ENCODE data around the gene NFATC1. TPM values are rescaled to one million over a fixed set of nuclear protein-coding genes. Genes with fewer than 3 reads are reported as not detected.
A peak's percentile ranks its signal among the peaks of the same experiment; 100 is the strongest.

The NFATC1 gene
- total RNA-seq, 2 donors from 2014 or later: 27.6 to 40.8 TPM

- ATAC-seq (ENCODE audit: insufficient number of reproducible peaks, low FRiP score, low read depth): no peak
- H3K4me3 ChIP-seq: peak overlapping the region; percentile 41
- H3K27ac ChIP-seq: peak overlapping the region in 1 of 2 donors; percentile 17
- H3K36me3 ChIP-seq: peaks cover 7% of the 10 kb centered on the region
- H3K27me3 ChIP-seq (replicated peaks; ENCODE audit: insufficient read depth): no peaks in the 10 kb centered on the region
- H3K9me3 ChIP-seq: no peaks in the 10 kb centered on the region
- H3K4me1 ChIP-seq (ENCODE audit: control insufficient read depth in 1 of 2, low read depth in 2 of 2): peaks cover 12 to 32% of the 10 kb centered on the region in 2 donors
- no peak for TF ChIP-seq CTCF (IDR thresholded peaks at IDR 0.05)
- DNase-seq (ENCODE audit: low spot score): no peak
Observed at GRCh38 chr18:79405781-79406575, 10.2 kb downstream of the NFATC1 start.

- H3K9me3 ChIP-seq: no peaks in the 10 kb centered on the region
- no peak overlapping the region for H3K27ac ChIP-seq
- no peak for ATAC-seq (ENCODE audit: insufficient number of reproducible peaks, low FRiP score, low read depth)
- H3K4me3 ChIP-seq: no peak overlapping the region
- TF ChIP-seq CTCF (IDR thresholded peaks at IDR 0.05): no peak
- peaks cover 13% of the 10 kb centered on the region for H3K36me3 ChIP-seq
- DNase-seq (ENCODE audit: low spot score): no peak
- no peaks in the 10 kb centered on the region for H3K27me3 ChIP-seq (replicated peaks; ENCODE audit: insufficient read depth)
- H3K4me1 ChIP-seq (ENCODE audit: control insufficient read depth in 1 of 2, low read depth in 2 of 2): peaks cover 12 to 32% of the 10 kb centered on the region in 2 donors
Observed at GRCh38 chr18:79406708-79407107, 11.0 kb downstream of the NFATC1 start.

- no peak for TF ChIP-seq CTCF (IDR thresholded peaks at IDR 0.05)
- Histone ChIP-seq H3K4me1 (ENCODE audit: control insufficient read depth in 1 of 2, low read depth in 2 of 2) (peaks cover 3 to 7% of the 10 kb centered on the region in 2 donors), H3K27ac (no peak overlapping the region), H3K36me3 (peaks cover 24% of the 10 kb centered on the region), H3K9me3 (no peaks in the 10 kb centered on the region), H3K27me3 (replicated peaks; ENCODE audit: insufficient read depth) (no peaks in the 10 kb centered on the region), H3K4me3 (no peak overlapping the region)
- DNase-seq (ENCODE audit: low spot score) (no peak), ATAC-seq (ENCODE audit: insufficient number of reproducible peaks, low FRiP score, low read depth) (no peak)
Observed at GRCh38 chr18:79409313-79409712, 13.6 kb downstream of the NFATC1 start.

GRCh38 chr18:79410171-79410641, 14.5 kb downstream of the NFATC1 start:
- H3K4me3 ChIP-seq: no peak overlapping the region
- TF ChIP-seq CTCF (IDR thresholded peaks at IDR 0.05): no peak
- peaks cover 24% of the 10 kb centered on the region for H3K36me3 ChIP-seq
- ATAC-seq (ENCODE audit: insufficient number of reproducible peaks, low FRiP score, low read depth) (no peak), DNase-seq (ENCODE audit: low spot score) (no peak)
- peaks cover 0 to 2% of the 10 kb centered on the region in 2 donors for H3K4me1 ChIP-seq (ENCODE audit: control insufficient read depth in 1 of 2, low read depth in 2 of 2)
- no peaks in the 10 kb centered on the region for H3K9me3 ChIP-seq
- H3K27ac ChIP-seq: no peak overlapping the region
- no peaks in the 10 kb centered on the region for H3K27me3 ChIP-seq (replicated peaks; ENCODE audit: insufficient read depth)

- H3K27me3 ChIP-seq (replicated peaks; ENCODE audit: insufficient read depth): no peaks in the 10 kb centered on the region
- DNase-seq (ENCODE audit: low spot score) (no peak), ATAC-seq (ENCODE audit: insufficient number of reproducible peaks, low FRiP score, low read depth) (no peak)
- H3K4me1 ChIP-seq (ENCODE audit: control insufficient read depth in 1 of 2, low read depth in 2 of 2): no peaks in the 10 kb centered on the region
- H3K36me3 ChIP-seq: peaks cover 24% of the 10 kb centered on the region
- no peak overlapping the region for H3K27ac ChIP-seq
- TF ChIP-seq CTCF (IDR thresholded peaks at IDR 0.05): no peak
- no peaks in the 10 kb centered on the region for H3K9me3 ChIP-seq
- H3K4me3 ChIP-seq: no peak overlapping the region
Observed at GRCh38 chr18:79410731-79411613, 15.2 kb downstream of the NFATC1 start.
